Retinal pigment epithelial cell (primary cell): ENCODE measurements around the gene CCT5.

Experiments
- DNase-seq: peaks from one replicate; pipeline ENCODE4 v3.0.0-alpha.2; 2010; ENCODE audit warnings: low read depth
- H3K4me3 ChIP-seq: 2 replicates; pipeline ENCODE4 v1.5.1; 2011; ENCODE audit warnings: mild to moderate bottlenecking, low read length, control low read depth, moderate library complexity
- TF ChIP-seq, protein P1 (sequence below): conservative IDR thresholded peaks from 2 replicates; pipeline ENCODE4 v1.5.1; 2011; ENCODE audit warnings: low read depth, low read length, control low read depth, inconsistent platforms

Gene CCT5

GRCh38 chr5:10215366-10215765, 34.7 kb upstream of the CCT5 start:
- H3K4me3 ChIP-seq = no peak overlapping the region
- DNase-seq = no peak
- TF ChIP-seq, protein P1, sequence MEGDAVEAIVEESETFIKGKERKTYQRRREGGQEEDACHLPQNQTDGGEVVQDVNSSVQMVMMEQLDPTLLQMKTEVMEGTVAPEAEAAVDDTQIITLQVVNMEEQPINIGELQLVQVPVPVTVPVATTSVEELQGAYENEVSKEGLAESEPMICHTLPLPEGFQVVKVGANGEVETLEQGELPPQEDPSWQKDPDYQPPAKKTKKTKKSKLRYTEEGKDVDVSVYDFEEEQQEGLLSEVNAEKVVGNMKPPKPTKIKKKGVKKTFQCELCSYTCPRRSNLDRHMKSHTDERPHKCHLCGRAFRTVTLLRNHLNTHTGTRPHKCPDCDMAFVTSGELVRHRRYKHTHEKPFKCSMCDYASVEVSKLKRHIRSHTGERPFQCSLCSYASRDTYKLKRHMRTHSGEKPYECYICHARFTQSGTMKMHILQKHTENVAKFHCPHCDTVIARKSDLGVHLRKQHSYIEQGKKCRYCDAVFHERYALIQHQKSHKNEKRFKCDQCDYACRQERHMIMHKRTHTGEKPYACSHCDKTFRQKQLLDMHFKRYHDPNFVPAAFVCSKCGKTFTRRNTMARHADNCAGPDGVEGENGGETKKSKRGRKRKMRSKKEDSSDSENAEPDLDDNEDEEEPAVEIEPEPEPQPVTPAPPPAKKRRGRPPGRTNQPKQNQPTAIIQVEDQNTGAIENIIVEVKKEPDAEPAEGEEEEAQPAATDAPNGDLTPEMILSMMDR = no peak

GRCh38 chr5:10216107-10216506, 34.0 kb upstream of the CCT5 start:
- H3K4me3 ChIP-seq = no peak overlapping the region
- TF ChIP-seq, protein P1 = no peak
- DNase-seq = no peak

DNA sequence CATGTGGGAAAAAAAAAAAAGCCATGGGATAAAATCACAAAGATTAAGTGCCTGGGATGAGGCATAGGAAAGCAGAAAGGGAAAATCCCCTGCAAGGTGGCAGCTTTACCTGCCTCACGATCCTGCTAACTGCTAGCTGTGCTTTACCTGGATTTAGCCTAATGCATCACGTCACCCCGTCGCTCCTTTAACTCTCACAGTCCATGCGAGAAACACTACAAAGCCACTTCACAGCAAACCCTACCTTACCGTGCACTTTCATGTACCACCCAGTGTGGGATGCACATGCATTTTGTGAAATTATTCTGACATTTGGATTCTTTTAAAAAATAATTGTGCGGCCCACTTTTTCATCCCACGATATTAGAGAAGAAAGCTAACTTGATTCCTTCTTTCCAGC, 31.4 kb upstream of the CCT5 start:
- H3K4me3 ChIP-seq = no peak overlapping the region
- no peak for DNase-seq
- TF ChIP-seq, protein P1 = no peak

GRCh38 chr5:10219068-10219467, 31.0 kb upstream of the CCT5 start:
- TF ChIP-seq, protein P1 = no peak
- no peak overlapping the region for H3K4me3 ChIP-seq
- DNase-seq = no peak

DNA sequence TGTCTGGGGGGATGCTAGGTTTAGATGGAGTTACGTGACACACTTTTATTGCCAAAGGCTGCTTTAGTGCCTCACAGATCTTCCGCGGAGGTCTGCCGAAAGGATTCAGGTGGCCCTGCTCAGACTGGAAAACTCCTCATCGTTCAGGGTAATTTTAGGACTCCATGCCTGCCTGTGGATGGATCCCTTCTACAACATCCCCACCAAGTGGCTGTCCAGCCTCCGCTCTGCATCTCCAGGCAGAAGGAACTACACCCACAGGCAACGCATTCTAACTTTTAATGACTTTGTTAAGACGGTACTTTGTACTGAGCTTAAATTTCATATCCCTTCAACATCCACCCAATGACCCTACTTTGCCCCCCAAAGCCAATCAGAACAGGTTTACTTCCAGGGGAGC, 29.8 kb upstream of the CCT5 start:
- H3K4me3 ChIP-seq = no peak overlapping the region
- TF ChIP-seq, protein P1 = no peak
- DNase-seq = no peak

DNA sequence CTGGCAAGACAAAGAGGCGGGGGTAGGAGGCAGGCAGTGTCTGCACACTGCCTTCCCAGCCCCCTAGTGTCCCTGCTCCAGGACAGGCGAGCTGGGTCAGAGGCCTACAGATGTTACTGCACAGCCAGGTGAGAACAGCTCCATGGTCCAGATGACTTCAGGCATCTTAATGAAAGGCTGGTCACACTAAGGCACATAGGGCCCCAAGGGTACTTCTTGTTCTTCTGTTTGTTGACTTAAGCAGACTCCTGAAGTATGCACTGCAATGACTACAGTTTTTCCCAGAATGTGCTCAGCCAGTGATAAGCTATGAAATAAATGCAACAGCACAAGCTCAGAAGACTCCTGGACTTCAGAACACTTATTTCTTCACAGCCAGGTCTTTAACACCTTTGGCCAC, 27.8 kb upstream of the CCT5 start:
- TF ChIP-seq, protein P1 = no peak
- DNase-seq = no peak
- H3K4me3 ChIP-seq = no peak overlapping the region

DNA sequence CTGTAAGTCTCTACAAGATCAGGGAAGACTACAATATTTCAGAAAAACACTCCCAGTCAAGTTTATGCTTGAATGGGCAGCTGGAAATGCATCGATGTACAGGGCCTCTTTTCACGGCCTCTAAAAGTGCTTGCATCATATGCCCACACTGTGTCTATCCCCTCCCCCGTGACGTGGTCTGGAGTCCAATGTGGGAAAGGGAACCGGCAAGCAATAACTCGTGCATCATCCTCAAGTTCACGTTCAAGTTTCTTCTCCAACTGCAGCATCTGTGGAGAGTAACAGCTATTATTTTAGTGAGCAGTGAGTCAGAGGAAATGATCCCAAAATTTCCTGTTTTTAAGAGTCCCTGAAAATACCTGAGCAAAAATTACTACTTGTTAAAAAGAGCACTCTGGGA, 22.7 kb upstream of the CCT5 start:
- no peak for DNase-seq
- TF ChIP-seq, protein P1 = no peak
- no peak overlapping the region for H3K4me3 ChIP-seq
